ENCODE data around the gene AIFM2. TPM values are rescaled to one million over a fixed set of nuclear protein-coding genes. Genes with fewer than 3 reads are reported as not detected.

Gene AIFM2
- total and polyA plus RNA-seq, 9 of the 15 experiments (the other 6 are each of a cell fraction or from before 2014, with no cell fraction given): 2.7 to 14.1 (median 9.2) TPM

- BruUV-seq (replicated peaks): no TSS peak
- WGBS (ENCODE audit: insufficient coverage, low coverage, missing lambda C conversion rate): 0% methylated on average over 3 of the region's 3 CpGs
- FAIRE-seq: no peak
Observed at GRCh38 chr10:70085975-70086613, 46.5 kb downstream of the AIFM2 start.

More at GRCh38 chr10:70085975-70086613, 46.5 kb downstream of the AIFM2 start:
- Histone ChIP-seq H3K9ac (ENCODE audit: insufficient read depth in 1 of 2, low read depth in 2 of 2, low read length in 2 of 2) (no peak overlapping the region), H3K4me2 (ENCODE audit: insufficient read depth, low read length) (no peak overlapping the region), H3K27ac (ENCODE audit: extremely low read depth, low read depth, low read length) (no peak overlapping the region), H2AFZ (ENCODE audit: low read depth, low read length) (no peak overlapping the region), H3K27me3 (ENCODE audit: control insufficient read depth in 2 of 2, insufficient read depth in 2 of 2, low read length in 2 of 2) (peaks cover 36 to 42% of the 10 kb centered on the region in 2 experiments), H3K4me1 (replicated peaks in 1 of 2; ENCODE audit: control insufficient read depth in 2 of 2, insufficient read depth in 2 of 2, low read length in 2 of 2) (no peaks in the 10 kb centered on the region), H4K20me1 (replicated peaks; ENCODE audit: control insufficient read depth, insufficient read depth, low read length) (peaks cover 6% of the 10 kb centered on the region; the same call in 1 of the 2 replicates), H3K9me3 (replicated peaks; ENCODE audit: control insufficient read depth, insufficient read depth, low read depth, low read length) (no peaks in the 10 kb centered on the region), H3K36me3 (ENCODE audit: control insufficient read depth, insufficient read depth, low read length) (no peaks in the 10 kb centered on the region), H3K79me2 (ENCODE audit: control insufficient read depth, insufficient read depth, low read length) (no peaks in the 10 kb centered on the region), H3K4me3 (no peak overlapping the region), H3K9me1 (ENCODE audit: control insufficient read depth, insufficient read depth, low read length) (no peaks in the 10 kb centered on the region)
- TF ChIP-seq POLR2H (tag; IDR thresholded peaks at IDR 0.05; ENCODE audit: low read depth): no peak
- TF ChIP-seq ATF1 (CRISPR knock-in tag; IDR thresholded peaks at IDR 0.05): no peak
- no peak for TF ChIP-seq ATF1 (tag; IDR thresholded peaks at IDR 0.05)
- no peak for TF ChIP-seq CHD4 (IDR thresholded peaks at IDR 0.05; ENCODE audit: insufficient read depth, insufficient replicate concordance, low read depth, low read length, poor library complexity, severe bottlenecking)
- TF ChIP-seq ASH1L (IDR thresholded peaks at IDR 0.05; ENCODE audit: borderline replicate concordance, low read depth, partially characterized antibody): no peak
- no peak for TF ChIP-seq MTA2 (IDR thresholded peaks at IDR 0.05; ENCODE audit: low read depth)
- no peak for TF ChIP-seq MAFG (tag; conservative IDR thresholded peaks at IDR 0.05)
- no peak for TF ChIP-seq HMG20B (CRISPR knock-in tag; IDR thresholded peaks at IDR 0.05)
- no peak for TF ChIP-seq PML (IDR thresholded peaks at IDR 0.05; ENCODE audit: low read length)
- TF ChIP-seq FOS (IDR thresholded peaks at IDR 0.05; ENCODE audit: extremely low read depth, insufficient read length): no peak
- no peak for TF ChIP-seq ZNF668 (CRISPR knock-in tag; IDR thresholded peaks at IDR 0.05)
- TF ChIP-seq NFRKB (IDR thresholded peaks at IDR 0.05; ENCODE audit: low read depth): no peak
- TF ChIP-seq PBX2 (CRISPR knock-in tag; IDR thresholded peaks at IDR 0.05; ENCODE audit: low read depth): no peak
- TF ChIP-seq PBX2 (tag; conservative IDR thresholded peaks at IDR 0.05; ENCODE audit: low read depth): no peak
- TF ChIP-seq NCOA1 (IDR thresholded peaks at IDR 0.05; ENCODE audit: low read depth): no peak
- TF ChIP-seq CCAR2 (IDR thresholded peaks at IDR 0.05; ENCODE audit: low read depth, low read length): no peak
- TF ChIP-seq U2AF1 (optimal IDR thresholded peaks at IDR 0.05; ENCODE audit: low read depth, low read length): no peak
- no peak for TF ChIP-seq CBFB (CRISPR knock-in tag; IDR thresholded peaks at IDR 0.05)
- no peak for TF ChIP-seq ELF1 (tag; IDR thresholded peaks at IDR 0.05)
- ChIA-PET POLR2A (interaction anchor here (0.6 to 1.1 kb wide), 2 partner anchors 21 to 314 kb away, joined by 3 to 4 read pairs; no protein-coding TSS in a partner anchor), CTCF (ENCODE audit: low intra/inter-chr PET ratio) (no interaction called here)
- DNase-seq (ENCODE audit: extremely low read depth in 1 of 4, low spot score in 3 of 4) (no peak), ATAC-seq (no peak)
- in situ Hi-C loops (cut with MboI): no loop called here
- intact Hi-C loops (cut with micrococcal nuclease): no loop called here
